ENCODE measurements around the gene MEGF6.

The MEGF6 gene

DNA sequence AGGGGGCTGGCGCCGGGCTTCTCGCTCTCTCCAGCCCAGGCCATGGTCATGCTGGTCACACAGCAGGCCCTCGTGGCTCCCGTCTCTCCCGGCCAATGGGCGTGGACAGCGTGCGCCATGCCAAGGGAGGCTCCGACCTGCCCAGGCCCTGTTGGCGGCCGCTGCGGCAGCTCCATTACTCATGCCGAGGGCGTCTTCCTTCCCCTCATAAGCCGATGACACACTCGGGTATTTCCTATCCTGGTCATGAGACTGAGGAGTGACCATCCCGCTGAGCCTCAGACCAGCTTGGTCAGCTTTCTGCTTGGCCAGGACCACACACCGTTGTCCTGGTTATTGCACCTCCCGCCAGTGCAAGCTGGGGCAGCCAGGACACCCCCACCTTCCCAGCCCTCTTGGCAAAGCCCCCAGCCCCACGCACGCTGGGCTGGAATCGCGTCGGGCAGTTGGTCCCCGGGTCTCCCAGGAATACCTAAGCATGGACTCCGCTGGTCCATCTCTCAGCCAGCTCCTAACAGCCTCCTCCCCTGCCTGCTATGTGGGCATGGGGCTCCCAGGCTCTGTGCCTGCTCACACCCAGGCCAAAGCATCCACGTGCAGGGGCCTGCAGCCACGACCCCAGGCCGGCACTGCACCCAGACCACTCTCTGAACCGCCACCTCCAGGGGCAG lies 107.0 kb downstream of the MEGF6 start:
- DNase-seq (ENCODE audit: low spot score): peak; percentile 22

DNA sequence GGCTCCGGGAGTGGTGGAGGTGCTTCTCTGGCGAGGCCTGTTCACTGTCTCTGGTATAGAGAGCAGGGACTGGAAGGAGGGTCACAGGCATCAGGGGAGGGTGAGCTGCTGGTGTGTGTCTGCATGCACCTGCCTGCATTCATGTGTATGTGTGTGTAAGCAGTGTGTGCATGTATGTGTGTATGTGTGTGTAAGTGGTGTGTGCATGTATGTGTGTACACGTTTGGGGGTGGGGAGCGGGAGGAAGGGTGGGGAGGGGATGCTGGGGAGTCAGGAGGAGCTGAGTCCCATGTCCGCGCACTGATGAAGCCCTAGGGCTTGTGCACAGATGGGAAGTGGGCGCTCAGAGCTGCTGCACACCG lies 107.8 kb downstream of the MEGF6 start:
- DNase-seq (ENCODE audit: low spot score): no peak

DNA sequence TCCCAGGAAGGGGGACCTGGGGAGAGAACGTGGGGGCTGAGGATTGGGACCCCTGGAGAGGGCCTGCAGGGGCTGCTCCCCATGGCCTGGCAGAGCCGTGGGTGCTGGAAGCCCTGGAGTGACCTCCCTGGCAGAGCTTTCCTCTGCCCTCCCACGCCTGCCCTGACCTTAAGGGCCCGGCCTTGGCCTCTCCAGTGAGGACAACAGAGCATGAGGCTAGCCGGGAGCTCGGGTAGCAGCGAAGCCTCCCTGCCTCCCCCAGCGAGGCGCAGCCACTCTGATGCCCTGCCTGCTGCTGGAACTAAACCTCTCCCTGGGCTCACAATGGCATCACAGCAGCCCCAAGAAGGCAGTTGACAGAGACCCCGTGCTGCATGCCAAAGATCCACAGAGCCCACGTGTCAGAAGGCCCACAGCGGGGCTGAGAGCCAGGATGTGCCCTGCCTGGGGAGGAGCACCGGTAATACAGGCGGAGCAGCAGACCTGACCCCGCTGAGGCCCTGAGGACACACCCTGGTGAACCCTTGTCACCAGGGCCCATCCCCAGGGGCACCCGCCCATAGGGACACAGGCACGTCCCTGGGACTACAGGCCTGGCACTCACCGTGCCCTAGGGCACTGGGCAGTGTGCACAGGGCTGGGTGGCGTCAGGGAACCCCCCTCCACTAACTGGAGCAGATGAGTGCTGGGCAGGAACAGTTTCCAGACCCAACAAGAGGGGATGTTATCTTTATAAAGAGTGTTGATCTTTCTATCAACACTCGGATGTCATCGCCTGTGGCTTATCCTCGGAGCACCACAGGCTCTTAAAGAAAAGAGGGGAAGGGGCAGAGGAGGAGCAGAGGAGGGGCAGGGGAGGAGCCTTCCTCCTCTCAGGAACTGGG lies 108.4 kb downstream of the MEGF6 start:
- no peak for DNase-seq (ENCODE audit: low spot score)

DNA sequence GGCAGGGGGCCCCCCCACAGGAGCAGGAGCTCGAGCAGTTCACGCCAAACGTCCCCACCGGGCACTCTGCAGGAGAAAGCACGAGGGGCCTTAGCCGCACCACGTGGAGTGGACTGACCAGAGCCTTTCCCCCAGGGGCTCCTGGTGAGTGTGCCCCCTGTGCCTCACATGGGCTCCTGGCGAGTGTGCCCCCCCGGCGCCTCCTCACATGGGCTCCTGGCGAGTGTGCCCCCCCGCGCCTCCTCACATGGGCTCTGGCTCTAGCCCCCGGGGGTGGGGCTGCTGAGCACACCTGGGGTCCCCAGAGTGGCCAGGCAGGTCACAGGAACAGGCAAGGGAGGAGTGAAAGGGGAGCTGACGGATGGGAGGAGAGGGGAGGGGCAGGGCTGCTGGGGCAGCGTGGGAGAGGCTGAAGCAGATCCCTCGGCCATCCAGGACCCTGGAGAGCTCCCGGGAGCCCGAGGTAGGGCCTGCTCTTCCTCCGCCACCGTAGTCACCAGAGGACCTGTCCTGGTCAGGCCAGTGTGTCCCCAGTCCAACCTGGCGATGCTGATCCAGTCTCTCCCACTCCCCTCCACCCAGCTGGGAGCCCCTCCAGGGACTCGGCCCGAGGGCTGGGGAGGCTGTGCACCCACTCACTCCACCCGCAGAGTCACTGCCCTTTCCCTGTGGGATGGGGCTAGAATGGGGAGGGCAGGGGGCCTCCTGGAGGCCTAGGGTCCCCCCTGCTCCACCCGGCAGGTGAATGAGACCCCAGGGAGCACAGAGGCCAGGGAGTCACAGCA lies 109.3 kb downstream of the MEGF6 start:
- DNase-seq (ENCODE audit: low spot score): peak; percentile 71

DNA sequence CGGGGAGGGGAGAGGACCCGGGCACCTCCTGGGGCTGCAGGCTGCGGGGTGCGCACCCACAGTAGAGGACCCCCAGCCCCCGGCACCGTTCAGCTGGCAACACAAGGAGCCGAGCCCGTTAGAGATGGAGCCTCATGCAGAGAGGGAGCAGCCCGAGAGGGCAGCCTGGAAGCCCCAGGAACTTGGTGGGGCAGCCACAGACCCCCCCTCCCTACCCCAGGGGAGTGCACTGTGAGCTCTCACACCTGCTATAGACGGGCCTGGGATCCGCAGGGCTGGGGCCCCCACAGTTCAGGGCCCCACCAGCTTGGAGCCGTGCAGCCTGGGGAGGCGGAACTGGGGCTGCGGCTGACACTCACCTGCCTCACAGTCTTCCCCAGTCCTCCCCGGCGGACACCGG lies 109.9 kb downstream of the MEGF6 start:
- DNase-seq (ENCODE audit: low spot score): no peak

DNA sequence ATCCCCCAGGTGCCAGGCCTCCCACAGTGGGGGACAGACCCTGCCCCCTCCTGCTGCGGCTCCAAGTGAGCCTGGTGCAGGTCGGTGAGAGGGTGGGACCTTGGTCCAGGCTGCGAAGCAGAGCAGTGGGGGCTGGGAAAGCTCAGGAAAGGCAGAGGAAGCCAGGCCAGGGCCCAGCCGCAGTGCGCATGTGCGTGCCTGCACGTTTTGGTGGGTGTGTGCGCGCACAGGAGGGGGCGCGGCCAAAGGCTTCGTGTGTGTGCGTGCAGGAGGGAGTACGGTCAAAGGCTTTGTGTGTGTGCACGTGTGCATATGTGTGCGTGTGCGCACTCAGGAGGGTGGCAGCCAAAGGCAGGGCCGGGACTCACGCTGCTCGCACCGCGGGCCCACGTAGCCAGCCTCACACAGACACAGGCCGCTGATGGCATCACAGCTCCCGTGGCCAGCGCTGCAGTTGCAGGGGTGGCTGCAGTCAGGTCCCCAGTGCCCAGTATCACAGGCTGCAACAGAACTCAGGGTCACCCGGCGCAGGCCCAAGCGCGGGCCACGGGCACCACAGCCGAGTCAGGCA lies 111.0 kb downstream of the MEGF6 start:
- DNase-seq (ENCODE audit: low spot score): no peak

DNA sequence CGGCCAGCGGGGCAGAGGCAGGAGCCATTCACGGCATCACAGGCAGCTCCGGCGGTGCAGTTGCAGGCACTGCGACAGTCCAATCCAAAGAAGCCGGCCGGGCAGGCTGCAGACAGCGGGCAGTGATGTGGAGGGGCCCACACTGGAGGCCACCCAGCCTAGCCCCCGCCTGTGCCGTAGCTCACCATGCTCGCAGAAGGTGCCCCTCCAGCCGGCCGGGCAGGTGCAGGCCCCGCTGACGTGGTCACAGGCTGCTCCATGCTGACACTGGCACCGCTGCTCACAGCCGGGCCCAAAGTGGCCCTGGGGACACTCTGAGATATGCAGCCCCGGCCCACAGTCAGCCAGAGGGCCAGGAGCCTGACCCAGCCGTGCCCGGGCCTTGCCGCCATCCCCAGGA lies 111.7 kb downstream of the MEGF6 start:
- DNase-seq (ENCODE audit: low spot score): no peak

DNA sequence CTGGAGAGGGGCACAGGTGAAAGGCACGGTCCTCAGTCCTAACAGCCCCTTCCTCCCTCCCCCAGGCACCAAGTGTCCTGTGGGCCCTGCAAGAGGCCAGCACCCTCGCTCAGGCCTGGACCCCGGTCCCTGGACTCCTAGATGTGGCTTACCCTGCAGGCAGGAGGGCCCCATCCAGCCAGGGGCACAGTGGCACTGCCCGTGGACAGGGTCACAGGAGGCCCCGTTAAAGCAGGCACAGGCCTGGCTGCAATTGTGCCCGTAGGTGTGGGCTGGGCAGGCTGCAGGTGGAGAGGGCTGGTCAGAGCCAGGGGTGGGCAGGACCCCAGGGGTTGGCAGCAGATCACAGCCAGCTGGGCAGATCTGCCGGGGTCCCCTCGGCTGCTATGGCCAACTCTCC lies 112.3 kb downstream of the MEGF6 start:
- DNase-seq (ENCODE audit: low spot score): no peak

DNA sequence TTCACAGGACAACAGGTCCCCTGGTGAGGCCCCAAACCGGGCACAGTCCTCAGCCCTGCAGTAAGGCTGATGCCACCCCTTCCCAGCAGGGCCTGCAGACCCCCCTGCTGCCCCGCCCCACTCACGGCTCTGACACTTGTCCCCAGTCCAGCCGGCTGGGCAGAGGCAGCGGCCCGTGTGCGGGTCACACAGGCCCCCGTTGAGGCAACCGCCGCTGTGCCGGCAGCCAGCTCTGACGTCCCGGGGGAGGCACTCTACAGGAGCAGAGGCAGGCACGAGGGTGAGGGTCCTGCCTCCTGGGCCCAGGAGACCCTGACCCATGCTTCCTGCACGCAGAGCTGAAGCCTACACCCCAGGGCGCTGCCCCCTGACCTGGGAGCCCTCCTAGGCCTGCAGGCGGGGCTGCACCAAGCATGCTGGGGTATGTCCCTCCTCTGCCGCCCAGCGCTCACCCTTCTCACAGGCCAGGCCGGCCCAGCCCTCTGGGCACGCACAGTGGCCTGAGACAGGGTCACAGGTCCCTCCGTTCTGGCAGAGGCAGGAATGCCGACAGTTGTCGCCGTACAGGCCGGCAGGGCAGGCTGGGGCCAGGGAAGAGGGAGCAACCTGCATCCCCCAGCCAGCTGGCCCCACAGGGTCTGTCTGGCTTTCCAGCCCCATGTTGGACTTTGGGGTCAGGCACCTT lies 112.9 kb downstream of the MEGF6 start:
- no peak for DNase-seq (ENCODE audit: low spot score)

DNA sequence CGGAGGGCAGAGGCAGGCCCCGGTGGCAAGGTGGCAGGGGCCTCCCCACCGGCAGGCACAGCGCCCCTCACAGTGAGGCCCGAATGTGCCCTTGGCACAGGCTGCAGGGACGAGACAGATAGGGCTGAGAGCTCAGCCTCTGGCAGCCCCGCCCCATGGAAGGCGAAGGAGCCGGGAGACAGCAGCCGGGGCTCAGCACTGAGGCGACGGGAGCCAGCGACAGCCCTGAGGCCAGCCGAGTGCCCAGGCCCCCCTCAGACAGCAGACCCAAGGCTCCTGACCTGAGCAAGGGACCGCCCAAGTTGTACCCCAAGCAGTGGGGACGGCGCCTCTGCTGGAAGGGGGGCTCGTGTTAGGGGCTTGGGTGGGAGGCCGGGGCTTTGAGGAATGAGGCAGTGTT lies 113.8 kb downstream of the MEGF6 start:
- DNase-seq (ENCODE audit: low spot score): no peak

DNA sequence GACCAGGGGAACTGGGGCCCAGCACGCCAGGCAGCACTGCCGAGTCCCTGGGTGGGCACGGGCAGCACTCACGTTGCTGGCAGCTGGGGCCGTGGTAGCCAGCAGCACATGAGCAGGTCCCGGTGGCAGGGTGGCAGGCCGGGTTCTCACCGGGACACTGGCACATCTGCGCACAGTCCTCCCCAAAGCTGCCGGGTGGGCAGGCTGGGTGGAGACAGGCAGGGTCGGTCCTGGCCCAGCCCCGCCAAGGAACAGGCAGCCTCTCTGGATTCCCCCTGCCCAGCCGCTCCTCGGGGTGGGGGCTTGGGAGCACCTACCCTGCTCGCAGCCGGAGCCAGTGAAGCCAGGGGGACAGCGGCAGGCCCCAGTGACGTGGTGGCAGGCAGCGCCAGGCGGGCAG lies 114.4 kb downstream of the MEGF6 start:
- no peak for DNase-seq (ENCODE audit: low spot score)

DNA sequence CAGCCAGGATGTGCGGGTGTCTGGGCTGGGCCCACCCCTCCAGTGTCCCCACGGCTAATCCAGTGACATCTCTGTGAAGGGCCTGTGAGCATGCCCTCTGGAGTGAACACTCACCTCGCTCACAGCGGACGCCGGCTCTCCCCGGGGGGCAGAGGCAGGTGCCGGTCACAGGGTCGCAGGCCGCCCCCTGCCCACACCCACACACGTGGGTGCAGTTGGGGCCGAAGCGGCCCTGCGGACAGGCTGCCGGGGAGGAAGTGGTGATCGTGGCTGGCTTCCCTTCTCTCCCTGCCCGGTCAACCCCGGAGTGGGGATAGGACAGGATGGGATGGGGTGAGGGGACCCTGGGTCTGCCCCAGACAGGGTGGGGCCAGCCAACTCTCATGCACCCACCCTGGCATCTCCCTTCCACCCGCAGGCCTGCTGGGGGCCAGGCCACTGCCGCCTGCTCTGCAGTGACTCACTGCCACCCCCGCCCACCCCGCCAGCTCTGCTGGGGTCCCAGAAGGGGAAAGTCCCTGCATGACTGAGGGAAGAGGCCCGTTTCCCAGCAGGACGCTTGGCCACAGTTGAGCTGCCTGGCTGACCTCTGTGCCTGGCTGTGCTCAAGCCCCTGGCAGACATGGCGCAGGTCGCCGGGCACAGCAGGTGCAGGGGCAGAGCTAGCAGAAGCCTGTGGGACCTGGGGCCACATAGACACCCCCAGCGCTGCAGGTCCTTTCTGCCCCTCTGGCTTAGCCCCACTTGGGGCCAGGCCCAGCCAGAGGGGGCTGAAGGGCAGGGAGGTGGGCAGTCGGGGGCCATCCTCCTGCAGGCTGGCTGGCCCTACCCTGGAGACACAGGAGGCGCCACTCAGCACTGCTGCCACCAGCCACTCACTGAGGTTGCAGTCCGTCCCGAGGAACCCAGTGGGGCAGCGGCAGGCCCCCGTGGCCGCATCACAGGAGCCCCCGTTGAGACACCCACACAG lies 115.2 kb downstream of the MEGF6 start:
- no peak for DNase-seq (ENCODE audit: low spot score)

DNA sequence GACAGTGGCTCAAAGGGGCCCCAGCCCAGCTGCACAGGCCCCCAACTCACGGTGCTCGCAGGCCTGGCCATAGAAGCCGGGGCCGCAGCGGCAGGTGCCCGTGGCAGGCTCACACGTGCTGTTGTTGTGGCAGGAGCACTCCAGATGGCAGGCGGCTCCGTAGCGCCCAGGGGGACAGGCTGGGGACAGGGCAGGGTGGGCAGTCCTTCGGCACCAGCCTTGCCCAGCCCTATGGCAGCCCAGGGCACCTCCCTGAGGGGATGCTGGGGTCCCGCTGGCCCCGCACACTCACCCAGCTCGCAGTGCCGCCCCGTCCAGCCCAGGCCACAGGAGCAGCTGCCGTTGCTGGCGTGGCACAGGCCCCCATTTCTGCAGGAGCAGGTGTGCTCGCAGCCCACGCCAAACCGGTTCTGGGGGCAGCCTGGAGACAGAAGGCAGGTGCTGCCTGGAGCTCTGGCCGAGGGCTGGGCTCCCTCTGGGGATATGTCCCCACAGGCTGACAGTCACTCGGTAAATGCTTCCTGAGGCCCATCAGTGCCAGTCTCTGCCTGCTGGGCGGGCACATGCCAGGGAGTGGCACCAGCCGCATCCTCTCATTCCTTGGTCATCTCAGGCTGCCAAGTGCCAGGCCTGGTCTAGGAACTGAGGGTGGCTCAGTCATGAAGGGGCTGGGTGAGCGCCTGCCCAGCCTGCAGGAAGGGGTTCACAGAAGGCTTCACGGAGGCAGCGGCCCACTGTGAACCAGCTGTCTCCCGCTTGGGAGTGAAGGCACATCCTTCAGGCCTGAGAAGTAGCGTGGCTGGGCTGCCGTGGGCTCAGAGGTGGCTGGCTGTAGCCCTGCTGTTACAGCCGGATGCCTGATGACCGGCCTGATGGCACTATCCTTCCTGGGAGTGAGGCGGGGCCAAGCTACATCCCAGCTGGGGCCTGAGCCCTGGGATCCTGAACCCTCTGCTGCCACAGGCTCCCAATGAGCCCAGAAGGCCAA lies 116.7 kb downstream of the MEGF6 start:
- no peak for DNase-seq (ENCODE audit: low spot score)

DNA sequence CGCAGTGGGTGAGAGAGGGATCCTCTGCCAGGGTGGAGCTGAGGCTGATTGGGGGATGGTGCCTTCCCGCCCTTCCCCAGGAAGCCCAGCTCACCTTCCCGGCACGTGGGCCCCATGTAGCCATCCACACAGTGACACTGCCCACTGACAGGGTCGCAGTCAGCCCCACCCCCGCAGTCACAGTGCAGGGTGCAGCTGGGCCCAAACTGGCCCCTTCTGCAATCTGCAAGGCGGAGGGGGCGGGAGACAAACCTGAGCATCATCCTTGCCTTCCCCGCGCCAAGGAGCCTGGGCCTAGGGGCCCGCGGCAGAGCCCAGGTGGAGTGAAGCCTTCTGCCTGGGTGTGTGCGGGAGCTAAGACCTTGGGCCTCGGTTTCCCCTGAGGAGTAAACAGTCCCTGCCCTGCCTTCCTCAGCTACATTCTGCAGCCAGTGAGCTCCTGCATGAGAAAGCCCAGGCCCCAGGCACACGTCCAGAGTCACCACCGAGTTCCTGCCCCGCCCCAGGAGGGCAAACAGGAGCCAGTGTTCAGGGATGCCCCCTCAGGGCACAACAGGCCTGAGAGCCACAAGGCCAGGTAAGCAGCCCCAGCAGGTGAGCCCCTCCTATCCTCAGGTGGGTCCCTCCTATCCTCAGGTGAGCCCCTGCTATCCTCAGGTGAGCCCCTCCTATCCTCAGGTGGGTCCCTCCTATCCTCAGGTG lies 118.6 kb downstream of the MEGF6 start:
- DNase-seq (ENCODE audit: low spot score): no peak

DNA sequence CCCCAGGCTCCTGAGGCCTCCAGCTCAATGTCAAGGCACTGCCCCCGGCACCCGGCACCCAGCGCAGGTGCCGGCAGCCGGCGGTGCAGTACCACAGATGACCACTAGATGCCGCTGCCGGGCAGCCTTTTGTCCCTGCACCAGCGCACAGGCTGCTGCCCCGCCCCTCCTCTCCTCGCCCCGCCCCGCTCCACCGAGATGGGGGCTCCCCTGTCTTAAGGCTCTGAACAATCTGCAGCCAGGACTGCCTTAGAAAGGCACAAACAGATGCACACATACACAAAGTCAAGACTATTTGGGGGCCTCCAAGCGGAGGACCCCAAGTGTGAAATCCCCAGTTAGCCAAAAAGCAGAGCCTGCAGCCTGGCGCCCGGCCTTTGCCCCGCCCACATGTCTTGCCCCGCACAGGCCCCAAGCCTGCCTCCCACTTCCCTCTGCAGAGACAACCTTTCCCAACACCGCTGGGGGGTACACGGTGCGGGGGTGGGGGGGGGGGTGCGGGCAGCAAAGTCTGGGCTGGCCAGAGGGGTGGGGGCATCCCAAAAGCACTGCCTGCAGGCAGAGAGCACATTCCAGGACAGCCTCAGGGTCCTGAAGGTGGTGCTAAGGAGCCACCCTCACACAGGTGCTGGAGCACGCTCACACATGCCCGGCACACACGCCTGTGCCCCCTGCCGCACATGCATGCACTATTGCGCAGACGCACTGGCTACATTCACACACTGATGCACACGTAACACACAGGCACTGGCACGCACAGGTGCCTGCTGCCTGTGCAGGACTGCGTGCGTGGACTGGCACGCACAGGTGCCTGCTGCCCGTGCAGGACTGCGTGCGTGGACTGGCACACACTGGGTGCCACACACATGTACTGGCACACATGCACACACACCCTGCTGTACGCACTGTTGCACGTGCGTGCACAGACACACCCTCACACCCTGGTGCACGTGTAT lies 119.7 kb downstream of the MEGF6 start:
- peak; percentile 50 for DNase-seq (ENCODE audit: low spot score)

DNA sequence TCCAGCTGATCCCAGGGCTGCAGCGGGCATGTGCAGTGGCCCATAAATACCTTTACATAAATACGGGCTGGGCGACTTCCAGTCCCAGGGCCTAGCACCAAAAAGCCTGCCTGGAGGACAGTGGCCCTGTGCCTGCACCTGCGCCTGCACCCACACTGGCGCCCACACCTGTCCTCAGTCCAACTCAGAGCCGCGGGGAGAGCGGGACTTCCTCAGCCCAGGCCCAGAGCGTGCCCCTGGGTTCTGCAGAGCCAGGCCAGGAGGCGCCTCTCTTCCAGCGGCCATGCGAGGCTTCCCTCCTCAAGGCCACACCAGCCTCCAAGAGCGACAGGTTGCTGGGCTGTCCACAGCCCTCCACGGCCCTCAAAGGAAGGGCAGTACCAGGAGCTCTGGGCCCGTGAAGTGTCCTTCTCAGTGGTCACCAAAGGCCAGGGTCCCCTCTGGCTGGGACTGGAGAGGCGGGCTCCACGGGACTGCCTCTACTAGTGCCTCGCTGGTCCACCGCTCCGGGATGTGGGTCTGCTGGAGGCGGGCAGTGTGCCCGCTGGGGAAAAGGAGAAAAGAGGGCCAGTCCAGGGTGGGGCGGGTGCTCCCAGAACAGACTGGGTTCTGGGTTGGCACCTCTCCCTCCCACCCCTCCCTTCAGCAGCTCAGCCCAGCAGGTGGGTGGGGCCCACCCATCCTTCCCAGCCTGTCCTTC lies 121.1 kb downstream of the MEGF6 start:
- no peak for DNase-seq (ENCODE audit: low spot score)

DNA sequence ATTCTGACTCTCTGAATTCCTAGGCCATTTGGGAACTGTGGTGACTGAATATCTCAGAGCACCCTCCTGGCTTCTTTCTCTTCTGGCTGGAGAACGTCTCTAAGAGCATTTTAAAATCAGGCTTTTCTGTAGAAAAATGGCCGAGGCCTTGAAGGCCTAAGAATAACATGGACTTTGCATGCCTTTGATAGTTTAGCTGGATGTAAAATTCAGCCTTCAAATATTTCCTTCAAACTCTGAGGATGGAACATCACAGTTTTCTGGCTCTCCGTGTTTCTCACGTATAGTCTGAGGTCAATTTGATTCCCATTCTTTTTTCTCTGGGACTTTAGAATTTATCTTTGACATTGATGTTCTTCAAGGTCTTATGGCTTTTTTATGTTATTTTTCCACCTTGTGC lies 122.9 kb downstream of the MEGF6 start:
- no peak for DNase-seq (ENCODE audit: low spot score)

Measured in putamen (tissue), 1 donor.